ENCODE measurements around the gene MED13L. TPM values are rescaled to one million over a fixed set of nuclear protein-coding genes. Genes with fewer than 3 reads are reported as not detected.

MED13L gene
- total RNA-seq, 3 donors from 2014 or later: 248 to 387 (median 279) TPM

DNA sequence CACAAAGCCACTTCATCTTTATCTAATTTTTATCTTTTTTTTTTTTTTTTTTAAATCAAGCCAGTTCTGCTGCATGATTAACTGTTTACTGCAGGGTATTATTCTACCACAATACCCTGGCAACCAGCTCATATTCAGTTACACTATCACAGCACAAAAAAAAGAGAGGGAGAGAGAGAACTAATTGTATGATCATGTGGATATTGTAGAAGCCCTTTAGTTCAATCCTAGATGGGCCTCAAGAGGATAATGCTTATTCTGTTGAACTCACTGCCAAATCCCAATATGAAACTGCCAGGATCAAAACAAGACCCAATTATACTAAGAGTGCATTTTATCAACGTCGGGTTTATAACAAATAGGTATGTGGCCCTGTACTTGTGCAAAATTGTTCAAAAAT lies 51.5 kb downstream of the MED13L start:
- Histone ChIP-seq H3K4me3 (no peak overlapping the region), H3K4me1 (no peaks in the 10 kb centered on the region), H3K27me3 (no peaks in the 10 kb centered on the region), H3K36me3 (no peaks in the 10 kb centered on the region), H3K27ac (no peak overlapping the region), H3K9me3 (no peaks in the 10 kb centered on the region)
- no peak for TF ChIP-seq POLR2A (IDR thresholded peaks at IDR 0.05)
- TF ChIP-seq, protein P1, sequence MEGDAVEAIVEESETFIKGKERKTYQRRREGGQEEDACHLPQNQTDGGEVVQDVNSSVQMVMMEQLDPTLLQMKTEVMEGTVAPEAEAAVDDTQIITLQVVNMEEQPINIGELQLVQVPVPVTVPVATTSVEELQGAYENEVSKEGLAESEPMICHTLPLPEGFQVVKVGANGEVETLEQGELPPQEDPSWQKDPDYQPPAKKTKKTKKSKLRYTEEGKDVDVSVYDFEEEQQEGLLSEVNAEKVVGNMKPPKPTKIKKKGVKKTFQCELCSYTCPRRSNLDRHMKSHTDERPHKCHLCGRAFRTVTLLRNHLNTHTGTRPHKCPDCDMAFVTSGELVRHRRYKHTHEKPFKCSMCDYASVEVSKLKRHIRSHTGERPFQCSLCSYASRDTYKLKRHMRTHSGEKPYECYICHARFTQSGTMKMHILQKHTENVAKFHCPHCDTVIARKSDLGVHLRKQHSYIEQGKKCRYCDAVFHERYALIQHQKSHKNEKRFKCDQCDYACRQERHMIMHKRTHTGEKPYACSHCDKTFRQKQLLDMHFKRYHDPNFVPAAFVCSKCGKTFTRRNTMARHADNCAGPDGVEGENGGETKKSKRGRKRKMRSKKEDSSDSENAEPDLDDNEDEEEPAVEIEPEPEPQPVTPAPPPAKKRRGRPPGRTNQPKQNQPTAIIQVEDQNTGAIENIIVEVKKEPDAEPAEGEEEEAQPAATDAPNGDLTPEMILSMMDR (IDR thresholded peaks at IDR 0.05): no peak
- TF ChIP-seq POLR2AphosphoS5 (IDR thresholded peaks at IDR 0.05): no peak
- intact Hi-C loops (cut with DNase I; ENCODE audit: low total_unique reads): no loop called here
- no peak for DNase-seq (ENCODE audit: low spot score in 2 of 2)

DNA sequence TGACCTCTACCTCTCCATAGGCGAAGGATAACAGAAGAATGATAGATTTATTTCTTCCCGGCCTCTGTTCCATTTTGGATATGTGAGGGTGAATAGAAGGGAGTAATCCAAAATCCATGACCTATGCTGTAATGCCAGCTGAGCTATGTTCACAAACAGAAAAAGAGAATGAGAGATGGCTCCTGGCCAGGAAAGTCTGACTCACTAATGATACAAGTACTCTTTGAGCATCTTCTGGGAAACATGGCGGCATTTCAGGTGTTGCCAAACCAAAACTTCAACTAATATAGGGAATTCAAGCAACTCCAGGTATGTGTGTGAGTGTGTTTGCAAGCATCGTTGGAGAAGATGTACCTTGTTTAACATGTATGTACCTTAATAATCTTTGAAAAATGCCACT lies 55.1 kb downstream of the MED13L start:
- TF ChIP-seq, protein P1 (IDR thresholded peaks at IDR 0.05): no peak
- TF ChIP-seq POLR2A (IDR thresholded peaks at IDR 0.05): no peak
- TF ChIP-seq POLR2AphosphoS5 (IDR thresholded peaks at IDR 0.05): peak in 2 of 3 donors; percentile 67 to 80
- H3K4me1 ChIP-seq: no peaks in the 10 kb centered on the region
- H3K9me3 ChIP-seq: no peaks in the 10 kb centered on the region
- DNase-seq (ENCODE audit: low spot score in 2 of 2): peak in 1 of 2 donors; percentile 82
- intact Hi-C loops (cut with DNase I; ENCODE audit: low total_unique reads): no loop called here
- no peaks in the 10 kb centered on the region for H3K27me3 ChIP-seq
- peak overlapping the region; percentile 26 to 60 for H3K27ac ChIP-seq
- no peak overlapping the region for H3K4me3 ChIP-seq
- H3K36me3 ChIP-seq: no peaks in the 10 kb centered on the region

DNA sequence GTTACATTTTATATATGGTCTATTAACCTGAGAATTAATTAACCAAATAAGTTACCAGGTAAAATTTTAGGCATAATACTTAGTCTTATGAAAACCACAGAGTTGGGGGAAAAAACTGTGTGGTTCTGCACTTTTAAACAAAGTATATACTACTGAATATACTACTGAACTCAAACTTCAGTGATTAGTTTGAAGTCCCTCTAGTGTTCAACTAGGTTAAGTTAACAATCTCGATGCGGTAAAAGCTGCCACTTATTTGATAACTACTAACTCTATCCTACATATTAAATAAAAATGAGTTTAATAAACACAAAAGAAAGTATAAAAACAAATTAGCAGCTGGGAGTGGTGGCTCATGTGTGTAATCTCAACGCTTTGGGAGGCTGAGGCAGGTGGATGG lies 56.7 kb downstream of the MED13L start:
- H3K36me3 ChIP-seq: no peaks in the 10 kb centered on the region
- H3K27me3 ChIP-seq: no peaks in the 10 kb centered on the region
- no peak for DNase-seq (ENCODE audit: low spot score in 2 of 2)
- H3K4me3 ChIP-seq: no peak overlapping the region
- TF ChIP-seq POLR2AphosphoS5 (IDR thresholded peaks at IDR 0.05) (no peak), POLR2A (IDR thresholded peaks at IDR 0.05) (no peak)
- TF ChIP-seq, protein P1 (IDR thresholded peaks at IDR 0.05): no peak
- no peaks in the 10 kb centered on the region for H3K4me1 ChIP-seq
- H3K27ac ChIP-seq: peak overlapping the region in 1 of 2 donors; percentile 22
- H3K9me3 ChIP-seq: no peaks in the 10 kb centered on the region
- intact Hi-C loops (cut with DNase I; ENCODE audit: low total_unique reads): no loop called here

DNA sequence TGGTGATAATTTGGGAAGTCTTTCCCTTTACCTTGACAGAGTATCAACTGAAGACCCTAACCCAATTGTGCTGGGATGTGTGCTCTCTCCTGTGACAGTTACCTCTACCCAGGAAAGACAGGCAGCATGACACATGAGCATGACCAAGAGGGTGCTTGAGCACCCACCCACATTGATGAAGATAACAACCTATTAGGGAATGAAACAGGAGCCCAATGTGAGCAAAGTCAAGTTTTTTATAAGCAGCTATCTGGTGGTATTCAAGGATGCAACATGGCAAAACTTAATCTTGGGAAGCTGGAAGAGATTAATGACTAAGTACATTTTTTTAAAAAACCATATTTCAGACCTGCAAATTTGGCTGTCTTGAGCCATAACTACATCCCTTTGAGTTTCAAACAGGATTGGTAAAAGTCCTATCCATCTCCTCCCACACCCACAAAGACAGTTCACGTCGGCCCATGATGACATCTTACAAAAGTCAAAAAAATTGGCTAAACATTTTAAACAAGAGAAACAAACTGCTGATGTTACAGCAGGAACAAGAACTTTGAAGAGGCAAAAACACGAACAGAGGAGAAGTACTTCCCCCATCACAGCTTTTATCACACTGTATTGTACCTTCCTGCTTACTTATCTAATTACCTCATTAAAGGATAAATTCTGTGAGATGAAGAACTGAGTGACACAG lies 60.3 kb downstream of the MED13L start:
- TF ChIP-seq POLR2AphosphoS5 (IDR thresholded peaks at IDR 0.05): no peak
- no peak for TF ChIP-seq POLR2A (IDR thresholded peaks at IDR 0.05)
- TF ChIP-seq, protein P1 (IDR thresholded peaks at IDR 0.05): no peak
- Histone ChIP-seq H3K4me1 (no peaks in the 10 kb centered on the region), H3K27me3 (no peaks in the 10 kb centered on the region), H3K4me3 (no peak overlapping the region), H3K36me3 (no peaks in the 10 kb centered on the region), H3K27ac (no peak overlapping the region), H3K9me3 (no peaks in the 10 kb centered on the region)
- intact Hi-C loops (cut with DNase I; ENCODE audit: low total_unique reads): no loop called here
- no peak for DNase-seq (ENCODE audit: low spot score in 2 of 2)

DNA sequence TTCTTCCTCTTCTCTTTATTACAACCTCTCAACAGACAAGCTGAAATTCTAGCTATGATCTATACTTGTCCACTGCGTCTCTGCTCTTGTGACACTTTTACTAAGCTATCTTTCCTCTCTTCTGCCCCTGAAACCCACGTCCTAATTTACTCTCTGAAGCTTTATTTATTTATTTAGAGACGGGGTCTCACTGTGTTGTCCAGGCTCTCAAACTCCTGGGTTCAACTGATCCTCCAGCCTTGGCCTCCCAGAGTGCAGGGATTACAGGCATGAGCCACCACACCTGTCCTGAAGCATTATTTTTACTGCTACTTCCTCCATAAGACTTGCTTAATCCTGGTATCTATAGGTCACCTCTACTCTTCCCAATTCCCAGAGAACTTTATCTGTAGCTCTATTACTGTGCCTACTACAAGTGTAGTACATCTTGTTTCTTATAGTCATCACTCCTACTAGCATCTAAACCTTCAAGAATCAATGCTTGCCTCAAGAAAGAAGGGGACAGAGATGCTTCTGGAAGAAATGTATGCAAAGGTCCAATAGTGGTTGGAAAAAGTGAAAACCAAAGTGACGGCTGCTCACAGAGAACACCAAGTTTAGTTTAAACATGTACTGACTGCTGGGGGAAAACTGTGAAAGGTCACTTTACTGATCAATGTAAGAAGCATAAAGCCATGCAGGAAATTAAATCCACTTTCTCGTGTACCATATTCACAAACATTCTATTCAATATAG lies 61.3 kb downstream of the MED13L start:
- intact Hi-C loops (cut with DNase I; ENCODE audit: low total_unique reads): no loop called here
- Histone ChIP-seq H3K4me3 (no peak overlapping the region), H3K4me1 (no peaks in the 10 kb centered on the region), H3K27me3 (no peaks in the 10 kb centered on the region), H3K27ac (no peak overlapping the region), H3K9me3 (no peaks in the 10 kb centered on the region), H3K36me3 (no peaks in the 10 kb centered on the region)
- TF ChIP-seq POLR2A (IDR thresholded peaks at IDR 0.05) (no peak), POLR2AphosphoS5 (IDR thresholded peaks at IDR 0.05) (no peak)
- TF ChIP-seq, protein P1 (IDR thresholded peaks at IDR 0.05): no peak
- DNase-seq (ENCODE audit: low spot score in 2 of 2): no peak

Measured in breast epithelium (tissue), 4 donors.